ENCODE measurements around the gene AURKAIP1.
"Not testable (repeated sequence)": the region's sequence is repeated elsewhere in the genome, so short reads cannot be mapped to it uniquely, and the experiment has no call there.

DNA sequence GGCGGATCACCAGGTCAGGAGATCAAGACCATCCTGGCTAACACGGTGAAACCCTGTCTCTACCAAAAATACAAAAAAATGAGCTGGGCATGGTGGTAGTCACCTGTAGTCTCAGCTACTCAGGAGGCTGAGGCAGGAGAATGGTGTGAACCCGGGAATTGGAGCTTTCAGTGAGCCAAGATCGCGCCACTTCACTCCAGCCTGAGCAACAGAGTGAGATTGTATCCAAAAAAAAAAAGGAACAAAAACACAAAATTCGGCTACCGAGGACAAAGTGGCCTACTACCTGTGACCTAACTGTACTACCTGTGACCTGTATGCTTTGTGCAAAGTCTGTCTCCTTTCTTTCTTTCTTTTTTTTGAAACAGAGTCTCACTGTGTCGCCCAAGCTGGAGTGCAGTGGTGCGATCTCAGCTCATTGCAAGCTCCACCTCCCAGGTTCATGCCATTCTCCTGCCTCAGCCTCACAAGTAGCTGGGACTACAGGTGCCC, 27.9 kb upstream of the AURKAIP1 start:
- TF ChIP-seq, protein P1, sequence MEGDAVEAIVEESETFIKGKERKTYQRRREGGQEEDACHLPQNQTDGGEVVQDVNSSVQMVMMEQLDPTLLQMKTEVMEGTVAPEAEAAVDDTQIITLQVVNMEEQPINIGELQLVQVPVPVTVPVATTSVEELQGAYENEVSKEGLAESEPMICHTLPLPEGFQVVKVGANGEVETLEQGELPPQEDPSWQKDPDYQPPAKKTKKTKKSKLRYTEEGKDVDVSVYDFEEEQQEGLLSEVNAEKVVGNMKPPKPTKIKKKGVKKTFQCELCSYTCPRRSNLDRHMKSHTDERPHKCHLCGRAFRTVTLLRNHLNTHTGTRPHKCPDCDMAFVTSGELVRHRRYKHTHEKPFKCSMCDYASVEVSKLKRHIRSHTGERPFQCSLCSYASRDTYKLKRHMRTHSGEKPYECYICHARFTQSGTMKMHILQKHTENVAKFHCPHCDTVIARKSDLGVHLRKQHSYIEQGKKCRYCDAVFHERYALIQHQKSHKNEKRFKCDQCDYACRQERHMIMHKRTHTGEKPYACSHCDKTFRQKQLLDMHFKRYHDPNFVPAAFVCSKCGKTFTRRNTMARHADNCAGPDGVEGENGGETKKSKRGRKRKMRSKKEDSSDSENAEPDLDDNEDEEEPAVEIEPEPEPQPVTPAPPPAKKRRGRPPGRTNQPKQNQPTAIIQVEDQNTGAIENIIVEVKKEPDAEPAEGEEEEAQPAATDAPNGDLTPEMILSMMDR (IDR thresholded peaks at IDR 0.05), result not testable (repeated sequence)
- TF ChIP-seq RAD21 (conservative IDR thresholded peaks at IDR 0.05 in 1 of 2, IDR thresholded peaks at IDR 0.05 in 1 of 2), result not testable (repeated sequence)
